Measurements from ENCODE around the gene LONP1.

DNA sequence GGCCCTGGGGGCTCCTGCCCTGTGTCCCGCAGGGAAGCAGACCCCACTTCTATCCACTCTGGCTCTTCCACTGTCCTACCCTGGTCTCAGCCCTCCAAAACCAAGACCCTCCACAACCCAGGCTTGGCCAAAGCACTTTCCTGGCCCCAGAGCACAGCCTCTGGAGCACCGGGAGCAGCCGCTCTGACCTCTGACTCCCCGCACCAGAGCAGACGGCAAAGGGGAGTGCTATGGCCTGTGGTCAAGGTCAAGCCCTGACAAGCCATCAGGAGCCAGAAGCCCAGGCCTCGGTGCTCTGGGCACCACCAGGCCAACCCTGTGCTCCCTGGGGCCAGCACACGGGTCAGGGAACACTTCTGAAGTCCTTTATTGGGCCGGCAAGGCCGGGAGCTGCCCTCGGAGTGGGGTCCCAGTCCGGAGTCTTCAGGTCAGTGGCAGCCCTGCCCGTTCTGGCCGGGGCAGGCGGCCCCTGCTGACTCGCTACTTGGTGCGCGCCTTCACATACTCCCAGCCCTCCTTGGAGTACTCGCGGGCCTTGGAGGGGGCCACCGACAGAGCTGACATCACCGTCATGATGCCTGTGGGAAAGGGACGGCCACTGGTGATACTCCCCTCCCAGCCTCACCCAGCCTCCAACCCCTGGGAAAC, 41.8 kb downstream of the LONP1 start:
- no peak for TF ChIP-seq POLR2A (IDR thresholded peaks at IDR 0.05; ENCODE audit: low read depth, low read length)
- TF ChIP-seq POLR2AphosphoS5 (IDR thresholded peaks at IDR 0.05; ENCODE audit: low read depth, low read length), result no peak

Data from GM12892 (cell line).